NCI-H2227 (cell line): ENCODE measurements around the gene ZNF324.

Experiments
- DNase-seq: peaks from one replicate; lab custom pipeline; 2025; ENCODE audit not compliant: unreplicated experiment; lab: John Stamatoyannopoulos, UW

ZNF324 gene

DNA sequence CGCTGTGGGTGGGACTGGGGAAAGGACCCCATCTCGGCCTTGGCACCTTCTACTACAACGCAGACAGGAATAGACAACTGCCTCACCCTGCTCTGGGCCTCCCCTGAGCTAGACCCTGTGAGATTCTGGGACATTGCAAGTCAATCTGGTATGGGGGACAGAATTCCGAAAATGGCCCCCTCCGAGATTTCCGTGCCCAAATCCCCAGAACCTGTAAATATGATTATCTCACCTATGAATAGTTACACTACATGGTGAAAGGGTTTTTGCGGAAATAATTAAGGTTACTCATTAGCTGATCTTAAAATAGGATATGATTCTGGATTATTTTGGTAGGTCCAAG lies 53.3 kb downstream of the ZNF324 start:
- no peak for DNase-seq

DNA sequence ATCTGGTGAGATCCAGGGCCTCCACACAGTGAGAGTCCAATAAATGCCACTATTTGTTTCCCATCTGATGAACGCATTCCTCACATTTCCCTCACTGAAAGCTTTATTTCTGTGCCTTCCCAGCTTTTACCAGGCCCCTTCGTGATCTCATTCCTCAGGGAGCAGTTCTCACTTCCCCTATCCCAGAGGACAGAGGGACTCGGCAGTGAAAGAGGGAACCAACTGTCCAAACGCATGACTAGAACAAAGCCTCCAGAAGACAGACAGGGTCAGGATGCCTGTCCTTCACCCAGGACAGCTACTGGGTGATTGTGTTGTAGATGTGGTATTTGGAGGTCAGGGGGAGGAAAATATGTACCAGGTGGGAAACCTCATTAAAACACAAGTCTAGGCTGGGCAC lies 54.8 kb downstream of the ZNF324 start:
- no peak for DNase-seq

DNA sequence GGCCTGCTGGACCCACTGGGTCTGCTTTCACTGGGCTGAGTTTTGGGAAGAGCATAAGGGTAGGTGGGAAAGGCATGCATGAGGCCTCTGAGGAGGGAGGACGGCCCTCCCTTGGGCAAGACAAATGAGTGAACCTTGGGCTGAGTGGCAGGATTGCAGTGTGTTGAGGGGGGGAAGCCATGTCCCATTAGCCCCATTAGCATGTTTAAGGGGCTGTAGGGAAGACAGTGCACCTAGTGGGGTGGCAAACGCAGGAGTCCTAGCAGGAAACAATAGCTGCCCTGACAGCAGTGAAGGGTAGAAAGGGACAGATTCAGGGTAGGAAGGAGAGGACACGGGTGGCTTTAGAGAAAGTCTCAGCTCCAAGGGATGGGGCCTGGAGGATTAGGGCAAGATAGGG lies 55.8 kb downstream of the ZNF324 start:
- DNase-seq = no peak
